Bronchial epithelial cell (primary cell): ENCODE measurements around the gene MAP3K7CL. TPM values are rescaled to one million over a fixed set of nuclear protein-coding genes. Genes with fewer than 3 reads are reported as not detected.
"Not testable (repeated sequence)": the region's sequence is repeated elsewhere in the genome, so short reads cannot be mapped to it uniquely, and the experiment has no call there.

Source experiments
- DNase-seq: peaks from one replicate; pipeline ENCODE4 v3.0.0-alpha.2; 2010; ENCODE audit warnings: low read depth
- FAIRE-seq: peaks from 2 replicates; lab custom pipeline; 2011; peaks lifted over from hg19 to GRCh38; lab: Jason Lieb, UNC
- H3K27me3 ChIP-seq: 2 replicates; pipeline ENCODE4 v1.5.1; 2011; ENCODE audit warnings: low read length; ENCODE audit not compliant: control insufficient read depth, insufficient read depth
- H3K36me3 ChIP-seq: 2 replicates; pipeline ENCODE4 v1.5.1; 2011; ENCODE audit warnings: low read length; ENCODE audit not compliant: control insufficient read depth, insufficient read depth
- H3K4me3 ChIP-seq: 2 replicates; pipeline ENCODE4 v1.5.1; 2011; ENCODE audit warnings: mild to moderate bottlenecking, low read depth, low read length, control low read depth
- total RNA-seq: library from RNA; depleted of rRNA; stranded (reverse); fragments of >200 nt; gene quantifications from 2 replicates; pipeline ENCODE4 v1.2.1, GENCODE V29; 2014
- TF ChIP-seq, protein P1 (sequence below): IDR thresholded peaks from 2 replicates; pipeline ENCODE4 v1.5.1; 2011; ENCODE audit warnings: mild to moderate bottlenecking, moderate library complexity, low read length, control low read depth, inconsistent platforms; ENCODE audit not compliant: insufficient read depth, severe bottlenecking

The MAP3K7CL gene
- total RNA-seq, 1 donor from 2014 or later, result 5.8 TPM

DNA sequence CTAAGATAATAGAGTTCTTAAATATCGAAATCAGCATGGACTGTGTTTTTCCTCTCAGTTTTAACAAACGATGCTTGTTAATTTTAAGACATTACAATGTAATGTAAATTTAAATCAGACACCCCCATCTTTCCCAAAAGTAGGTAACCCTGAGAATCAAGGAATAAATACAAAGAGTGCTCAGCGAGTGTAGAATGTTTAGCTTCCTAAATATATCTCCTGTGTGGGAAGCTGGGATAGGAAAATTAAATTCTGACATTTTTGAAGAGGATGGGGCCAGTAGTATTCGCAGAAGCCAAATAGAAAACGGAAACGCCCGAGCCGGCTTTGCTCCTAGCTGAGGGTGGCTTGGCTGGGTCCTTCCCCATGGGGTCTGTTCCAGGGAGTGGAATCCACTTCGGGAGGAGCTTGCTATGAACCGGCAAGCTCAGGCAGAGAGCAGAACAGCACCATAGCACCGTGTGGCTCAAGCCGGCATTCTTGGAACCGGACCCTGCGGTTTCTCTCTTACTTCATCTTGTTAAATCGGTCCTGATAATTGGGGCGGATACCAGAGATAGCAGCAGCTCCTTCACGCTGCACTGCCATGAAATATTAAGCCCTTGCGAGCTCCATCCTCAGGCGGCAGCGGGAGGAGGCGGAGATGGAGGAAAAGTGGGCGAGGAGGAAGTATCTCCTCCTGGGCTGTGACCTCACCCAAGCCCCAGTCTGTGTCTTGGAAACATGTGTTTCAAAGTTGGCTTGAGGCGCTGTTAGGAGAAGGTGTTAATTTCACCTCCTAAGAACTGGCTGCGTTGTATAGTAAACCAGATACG, 24.9 kb downstream of the MAP3K7CL start:
- Histone ChIP-seq H3K4me3 (peak overlapping the region; percentile 19), H3K36me3 (no peaks in the 10 kb centered on the region), H3K27me3 (no peaks in the 10 kb centered on the region)
- DNase-seq (peak; percentile 60), FAIRE-seq (no peak)
- TF ChIP-seq, protein P1, sequence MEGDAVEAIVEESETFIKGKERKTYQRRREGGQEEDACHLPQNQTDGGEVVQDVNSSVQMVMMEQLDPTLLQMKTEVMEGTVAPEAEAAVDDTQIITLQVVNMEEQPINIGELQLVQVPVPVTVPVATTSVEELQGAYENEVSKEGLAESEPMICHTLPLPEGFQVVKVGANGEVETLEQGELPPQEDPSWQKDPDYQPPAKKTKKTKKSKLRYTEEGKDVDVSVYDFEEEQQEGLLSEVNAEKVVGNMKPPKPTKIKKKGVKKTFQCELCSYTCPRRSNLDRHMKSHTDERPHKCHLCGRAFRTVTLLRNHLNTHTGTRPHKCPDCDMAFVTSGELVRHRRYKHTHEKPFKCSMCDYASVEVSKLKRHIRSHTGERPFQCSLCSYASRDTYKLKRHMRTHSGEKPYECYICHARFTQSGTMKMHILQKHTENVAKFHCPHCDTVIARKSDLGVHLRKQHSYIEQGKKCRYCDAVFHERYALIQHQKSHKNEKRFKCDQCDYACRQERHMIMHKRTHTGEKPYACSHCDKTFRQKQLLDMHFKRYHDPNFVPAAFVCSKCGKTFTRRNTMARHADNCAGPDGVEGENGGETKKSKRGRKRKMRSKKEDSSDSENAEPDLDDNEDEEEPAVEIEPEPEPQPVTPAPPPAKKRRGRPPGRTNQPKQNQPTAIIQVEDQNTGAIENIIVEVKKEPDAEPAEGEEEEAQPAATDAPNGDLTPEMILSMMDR, result no peak

DNA sequence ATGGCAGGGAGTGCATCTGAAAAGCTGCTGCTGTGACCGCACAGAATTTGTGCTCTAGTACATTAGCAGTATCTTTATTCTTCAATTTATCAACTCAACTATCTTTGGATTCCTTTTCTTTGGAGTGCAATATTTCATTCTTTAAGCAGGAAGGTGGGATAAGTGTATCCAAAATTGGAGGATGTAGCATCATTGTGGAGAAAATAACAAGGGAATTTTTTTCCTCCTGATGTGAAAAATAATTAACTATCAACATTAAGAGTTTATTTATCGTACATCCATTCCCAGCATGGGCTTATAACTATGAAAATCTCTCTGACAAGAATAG, 25.5 kb downstream of the MAP3K7CL start:
- Histone ChIP-seq H3K4me3 (no peak overlapping the region), H3K27me3 (no peaks in the 10 kb centered on the region), H3K36me3 (no peaks in the 10 kb centered on the region)
- no peak for DNase-seq
- FAIRE-seq, result no peak
- TF ChIP-seq, protein P1, result no peak

GRCh38 chr21:29157080-29157479, 26.6 kb downstream of the MAP3K7CL start:
- FAIRE-seq (no peak), DNase-seq (no peak)
- no peak overlapping the region for H3K4me3 ChIP-seq
- H3K27me3 ChIP-seq, result no peaks in the 10 kb centered on the region
- no peaks in the 10 kb centered on the region for H3K36me3 ChIP-seq
- TF ChIP-seq, protein P1, result no peak

DNA sequence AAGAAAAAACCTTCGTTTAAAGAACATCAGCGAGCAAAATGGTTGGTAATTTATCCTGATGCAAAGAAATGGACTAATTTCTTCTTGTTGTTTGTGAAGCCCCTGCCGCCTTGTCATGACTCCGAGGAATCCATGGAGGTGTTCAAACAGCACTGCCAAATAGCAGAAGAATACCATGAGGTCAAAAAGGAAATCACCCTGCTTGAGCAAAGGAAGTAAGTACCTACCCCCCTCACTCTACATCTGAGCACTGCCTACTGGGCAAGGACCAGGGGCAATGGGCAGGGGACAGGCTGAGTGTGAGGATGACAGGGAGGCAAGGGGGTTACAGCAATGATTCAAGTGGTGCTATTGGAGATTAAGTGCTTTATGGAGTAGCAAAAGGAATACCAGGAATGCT, 29.4 kb downstream of the MAP3K7CL start:
- Histone ChIP-seq H3K36me3 (no peaks in the 10 kb centered on the region), H3K4me3 (no peak overlapping the region), H3K27me3 (no peaks in the 10 kb centered on the region)
- FAIRE-seq (no peak), DNase-seq (no peak)
- TF ChIP-seq, protein P1, result no peak

- peak; percentile 82 for DNase-seq
- not testable (repeated sequence) for FAIRE-seq, H3K36me3 ChIP-seq
Observed at GRCh38 chr21:29162825-29163224, 32.4 kb downstream of the MAP3K7CL start.

GRCh38 chr21:29163341-29164115, 33.1 kb downstream of the MAP3K7CL start:
- no peak overlapping the region for H3K4me3 ChIP-seq
- no peak for FAIRE-seq
- TF ChIP-seq, protein P1, result no peak
- no peak for DNase-seq
- no peaks in the 10 kb centered on the region for H3K36me3 ChIP-seq
- H3K27me3 ChIP-seq, result no peaks in the 10 kb centered on the region

More at GRCh38 chr21:29162825-29163224, 32.4 kb downstream of the MAP3K7CL start:
- not testable (repeated sequence) for H3K4me3 ChIP-seq, H3K27me3 ChIP-seq
